CD4-positive, CD25-positive, alpha-beta regulatory T cell (primary cell): ENCODE measurements around the gene FXYD7. TPM values are rescaled to one million over a fixed set of nuclear protein-coding genes. Genes with fewer than 3 reads are reported as not detected.

Experiments
- ATAC-seq, 2 donors: fragments of 150-1000 bp; cut with Tn5 transposase; one replicate each; pipeline ENCODE4 v1.10.0; 2021; ENCODE audit warnings: low read depth in 2 of 2, moderate number of reproducible peaks in 2 of 2, moderate library complexity in 1 of 2
- DNase-seq, 3 donors: peaks; one replicate each; pipeline versions ENCODE4 v3.0.0 to v3.0.0-alpha.2; 2012 to 2022; ENCODE audit warnings: mixed read lengths in 1 of 3
- H3K27ac ChIP-seq: one replicate; pipeline ENCODE4 v1.7.0; 2013; ENCODE audit warnings: mild to moderate bottlenecking, low read length; ENCODE audit not compliant: insufficient read depth, poor library complexity, severe bottlenecking
- H3K27me3 ChIP-seq: one replicate; pipeline ENCODE4 v1.7.0; 2013; ENCODE audit warnings: low read length; ENCODE audit not compliant: control insufficient read depth, insufficient read depth
- H3K36me3 ChIP-seq: one replicate; pipeline ENCODE4 v1.7.0; 2013; ENCODE audit warnings: mild to moderate bottlenecking, low read length, moderate library complexity; ENCODE audit not compliant: control insufficient read depth, insufficient read depth
- H3K4me1 ChIP-seq: 2 replicates; pipeline ENCODE4 v1.7.0; 2013; ENCODE audit warnings: mild to moderate bottlenecking, low read length; ENCODE audit not compliant: insufficient read depth, control insufficient read depth, poor library complexity, severe bottlenecking
- H3K4me3 ChIP-seq: one replicate; pipeline ENCODE4 v1.7.0; 2013; ENCODE audit warnings: low read depth, mild to moderate bottlenecking, low read length, moderate library complexity
- H3K9me3 ChIP-seq, 2 experiments: 1 replicate in 1 of 2; 2 replicates in 1 of 2; pipeline ENCODE4 v1.7.0; 2013; ENCODE audit warnings: low read length in 2 of 2, mild to moderate bottlenecking in 1 of 2, moderate library complexity in 1 of 2; ENCODE audit not compliant: control insufficient read depth in 2 of 2
- H3K27ac Mint-ChIP-seq, 3 donors: one replicate each; pipeline ENCODE4 v1.8.0; 2020 to 2022; ENCODE audit warnings: mild to moderate bottlenecking in 3 of 3, mixed read lengths in 3 of 3, moderate library complexity in 2 of 3
- H3K27me3 Mint-ChIP-seq: one replicate; pipeline ENCODE4 v1.8.0; 2022; ENCODE audit warnings: mild to moderate bottlenecking, mixed read lengths
- H3K36me3 Mint-ChIP-seq: one replicate; pipeline ENCODE4 v1.8.0; 2020; ENCODE audit warnings: mixed read lengths
- H3K4me1 Mint-ChIP-seq, 4 donors: one replicate each; pipeline ENCODE4 v1.8.0; 2020 to 2022; ENCODE audit warnings: mixed read lengths in 4 of 4, mild to moderate bottlenecking in 1 of 4
- H3K4me3 Mint-ChIP-seq, 4 donors: one replicate each; pipeline ENCODE4 v1.8.0; 2020 to 2022; ENCODE audit warnings: mild to moderate bottlenecking in 4 of 4, mixed read lengths in 4 of 4, moderate library complexity in 3 of 4
- H3K9me3 Mint-ChIP-seq, 7 donors: one replicate each; pipeline ENCODE4 v1.8.0; 2020 to 2022; ENCODE audit warnings: mixed read lengths in 7 of 7, mild to moderate bottlenecking in 3 of 7, moderate library complexity in 2 of 7
- polyA plus RNA-seq, 4 donors: library from polyadenylated mRNA; unstranded; fragments of 300-500 nt; fragmentation: Illumina TruSeq; gene quantifications; one replicate each; pipeline ENCODE4 v1.2.3, GENCODE V29; 2021
- total RNA-seq: library from RNA; stranded (reverse); gene quantifications from one replicate; pipeline ENCODE4 v1.2.3, GENCODE V29; 2022

The FXYD7 gene
- total and polyA plus RNA-seq, 5 donors from 2014 or later, result 3.2 to 9.3 (median 4.9) TPM

GRCh38 chr19:35106291-35106583 lies 36.8 kb upstream of the FXYD7 start:
- H3K4me3 Mint-ChIP-seq, result no peak overlapping the region
- no peaks in the 10 kb centered on the region for H3K4me1 ChIP-seq
- no peaks in the 10 kb centered on the region for H3K36me3 ChIP-seq
- ATAC-seq, result no peak
- H3K9me3 Mint-ChIP-seq, result no peaks in the 10 kb centered on the region
- no peak overlapping the region for H3K27ac Mint-ChIP-seq
- no peaks in the 10 kb centered on the region for H3K27me3 ChIP-seq
- no peaks in the 10 kb centered on the region for H3K4me1 Mint-ChIP-seq
- no peak overlapping the region for H3K4me3 ChIP-seq
- no peaks in the 10 kb centered on the region for H3K36me3 Mint-ChIP-seq
- no peaks in the 10 kb centered on the region for H3K27me3 Mint-ChIP-seq
- DNase-seq, result no peak
- H3K27ac ChIP-seq, result no peak overlapping the region
- no peaks in the 10 kb centered on the region for H3K9me3 ChIP-seq

- no peak overlapping the region for H3K27ac Mint-ChIP-seq
Measured at GRCh38 chr19:35106898-35107541, 36.0 kb upstream of the FXYD7 start.

GRCh38 chr19:35107545-35107944 lies 35.5 kb upstream of the FXYD7 start:
- H3K9me3 Mint-ChIP-seq, result no peaks in the 10 kb centered on the region
- DNase-seq, result no peak
- no peaks in the 10 kb centered on the region for H3K36me3 Mint-ChIP-seq
- no peaks in the 10 kb centered on the region for H3K9me3 ChIP-seq
- no peaks in the 10 kb centered on the region for H3K4me1 Mint-ChIP-seq
- no peak overlapping the region for H3K4me3 ChIP-seq
- no peak overlapping the region for H3K4me3 Mint-ChIP-seq
- H3K27me3 Mint-ChIP-seq, result peaks cover 5% of the 10 kb centered on the region
- ATAC-seq, result no peak
- H3K27ac ChIP-seq, result no peak overlapping the region
- no peak overlapping the region for H3K27ac Mint-ChIP-seq
- no peaks in the 10 kb centered on the region for H3K4me1 ChIP-seq
- no peaks in the 10 kb centered on the region for H3K36me3 ChIP-seq
- H3K27me3 ChIP-seq, result no peaks in the 10 kb centered on the region

More at GRCh38 chr19:35106898-35107541, 36.0 kb upstream of the FXYD7 start:
- Mint-ChIP-seq H3K27me3 (peaks cover 4% of the 10 kb centered on the region), H3K36me3 (no peaks in the 10 kb centered on the region), H3K4me3 (no peak overlapping the region), H3K4me1 (no peaks in the 10 kb centered on the region), H3K9me3 (no peaks in the 10 kb centered on the region)
- no peak overlapping the region for H3K27ac ChIP-seq
- H3K4me3 ChIP-seq, result no peak overlapping the region
- H3K36me3 ChIP-seq, result no peaks in the 10 kb centered on the region
- no peaks in the 10 kb centered on the region for H3K9me3 ChIP-seq
- H3K4me1 ChIP-seq, result no peaks in the 10 kb centered on the region
- no peak for ATAC-seq
- no peak for DNase-seq
- no peaks in the 10 kb centered on the region for H3K27me3 ChIP-seq

GRCh38 chr19:35108730-35109129 lies 34.3 kb upstream of the FXYD7 start:
- no peak for ATAC-seq
- peaks cover 5% of the 10 kb centered on the region for H3K27me3 Mint-ChIP-seq

GRCh38 chr19:35109395-35110112 lies 33.5 kb upstream of the FXYD7 start:
- peaks cover 5% of the 10 kb centered on the region for H3K27me3 Mint-ChIP-seq
- H3K4me3 Mint-ChIP-seq, result no peak overlapping the region
- Histone ChIP-seq H3K4me3 (no peak overlapping the region), H3K27ac (no peak overlapping the region), H3K27me3 (no peaks in the 10 kb centered on the region), H3K9me3 (no peaks in the 10 kb centered on the region), H3K4me1 (peaks cover 3% of the 10 kb centered on the region), H3K36me3 (no peaks in the 10 kb centered on the region)
- no peak for ATAC-seq
- DNase-seq, result no peak
- no peaks in the 10 kb centered on the region for H3K9me3 Mint-ChIP-seq
- no peaks in the 10 kb centered on the region for H3K36me3 Mint-ChIP-seq
- H3K4me1 Mint-ChIP-seq, result peaks cover 2% of the 10 kb centered on the region in 4 donors
- no peak overlapping the region for H3K27ac Mint-ChIP-seq

More at GRCh38 chr19:35108730-35109129, 34.3 kb upstream of the FXYD7 start:
- H3K27ac Mint-ChIP-seq, result peak overlapping the region in 1 of 3 donors; percentile 79
- no peak overlapping the region for H3K4me3 Mint-ChIP-seq
- H3K4me1 ChIP-seq, result no peaks in the 10 kb centered on the region
- DNase-seq, result no peak
- H3K27ac ChIP-seq, result no peak overlapping the region
- no peaks in the 10 kb centered on the region for H3K9me3 Mint-ChIP-seq
- no peaks in the 10 kb centered on the region for H3K27me3 ChIP-seq
- no peaks in the 10 kb centered on the region for H3K9me3 ChIP-seq
- no peak overlapping the region for H3K4me3 ChIP-seq
- H3K4me1 Mint-ChIP-seq, result no peaks in the 10 kb centered on the region
- H3K36me3 ChIP-seq, result no peaks in the 10 kb centered on the region
- no peaks in the 10 kb centered on the region for H3K36me3 Mint-ChIP-seq

GRCh38 chr19:35110974-35111373 lies 32.1 kb upstream of the FXYD7 start:
- H3K4me3 Mint-ChIP-seq, result no peak overlapping the region
- peaks cover 5% of the 10 kb centered on the region for H3K27me3 Mint-ChIP-seq
- H3K27ac Mint-ChIP-seq, result no peak overlapping the region
- no peaks in the 10 kb centered on the region for H3K9me3 Mint-ChIP-seq
- Histone ChIP-seq H3K4me1 (peaks cover 6% of the 10 kb centered on the region), H3K27me3 (no peaks in the 10 kb centered on the region), H3K4me3 (no peak overlapping the region), H3K9me3 (no peaks in the 10 kb centered on the region), H3K27ac (no peak overlapping the region), H3K36me3 (no peaks in the 10 kb centered on the region)
- DNase-seq, result no peak
- ATAC-seq, result no peak
- peaks cover 3 to 8% (median 5%) of the 10 kb centered on the region in 4 donors for H3K4me1 Mint-ChIP-seq
- no peaks in the 10 kb centered on the region for H3K36me3 Mint-ChIP-seq

GRCh38 chr19:35112995-35113688 lies 29.9 kb upstream of the FXYD7 start:
- DNase-seq, result no peak
- peaks cover 3 to 8% (median 5%) of the 10 kb centered on the region in 4 donors for H3K4me1 Mint-ChIP-seq
- ATAC-seq, result no peak
- H3K27ac Mint-ChIP-seq, result no peak overlapping the region
- H3K9me3 Mint-ChIP-seq, result no peaks in the 10 kb centered on the region
- Histone ChIP-seq H3K27ac (no peak overlapping the region), H3K4me1 (peaks cover 6% of the 10 kb centered on the region), H3K27me3 (no peaks in the 10 kb centered on the region), H3K36me3 (no peaks in the 10 kb centered on the region), H3K9me3 (no peaks in the 10 kb centered on the region), H3K4me3 (no peak overlapping the region)
- H3K27me3 Mint-ChIP-seq, result peaks cover 5% of the 10 kb centered on the region
- H3K36me3 Mint-ChIP-seq, result no peaks in the 10 kb centered on the region
- no peak overlapping the region for H3K4me3 Mint-ChIP-seq
